Spleen (tissue), 7 donors: ENCODE results near the gene JPH4.

Source experiments
- POLR2A ChIP-seq, 3 donors: fragments of 450-650 bp; IDR thresholded peaks; one replicate each; pipeline ENCODE4 v1.5.1; 2017; ENCODE audit warnings: antibody characterized with exemption in 3 of 3, mild to moderate bottlenecking in 1 of 3
- TF ChIP-seq, protein P1 (sequence below), 11 experiments: fragments of 200-600 bp in 7 of 11; fragments of 450-650 bp in 4 of 11; sonication (generic) in 4 of 11; IDR thresholded peaks in 8 of 11; conservative IDR thresholded peaks in 3 of 11; 1 replicate in 7 of 11; 2 replicates in 4 of 11; pipeline versions ENCODE4 v1.4.0 to v1.8.0; 2016 to 2021; ENCODE audit warnings: antibody characterized with exemption in 11 of 11, inconsistent platforms in 4 of 11, mild to moderate bottlenecking in 1 of 11
- donor health status: DM: no; HTN: no; CAD: no; lungs with moderate emphysema.
- donor health status: DM: no; HTN: no; CAD: no.
- donor health status: DM: no; HTN: no; CAD: no.

DNA sequence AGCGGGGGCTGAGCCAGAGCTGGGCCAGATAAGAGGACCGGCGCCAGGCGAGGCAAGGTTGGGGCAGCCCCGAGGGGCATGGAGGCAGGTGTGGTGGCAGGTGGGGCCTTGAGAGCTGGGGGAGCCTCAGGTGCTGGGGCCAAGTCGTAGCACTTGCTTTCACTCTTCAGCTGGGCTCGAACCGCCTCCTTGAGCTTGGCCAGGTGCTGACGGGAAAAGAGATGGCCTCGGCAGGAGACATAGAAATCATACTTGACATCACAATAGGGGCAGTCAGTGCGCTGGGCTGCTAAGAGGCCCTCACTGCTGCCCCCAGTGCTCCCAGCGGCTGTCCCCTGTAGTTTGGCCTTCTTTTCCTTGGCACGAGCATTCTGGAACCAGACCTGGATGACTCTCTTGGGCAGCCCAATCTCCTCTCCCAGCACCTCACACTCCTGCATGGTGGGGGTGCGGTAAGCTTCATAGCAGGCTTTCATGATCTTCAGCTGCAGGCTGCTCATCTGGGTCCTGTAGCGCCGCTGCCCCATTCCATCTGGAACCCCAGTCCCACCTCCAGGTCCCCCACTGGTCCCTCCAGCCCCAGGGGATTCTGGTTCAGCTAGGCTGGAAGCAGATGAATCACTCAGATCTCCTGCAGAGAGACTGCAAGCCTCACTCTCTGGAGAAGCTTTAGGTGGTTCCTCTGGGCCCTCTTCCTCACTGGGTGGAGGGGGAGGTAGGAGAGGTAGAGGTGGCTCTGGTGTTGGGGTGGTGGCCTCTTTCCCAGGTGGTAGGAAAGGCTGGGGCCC lies 55.2 kb downstream of the JPH4 start:
- TF ChIP-seq, protein P1, sequence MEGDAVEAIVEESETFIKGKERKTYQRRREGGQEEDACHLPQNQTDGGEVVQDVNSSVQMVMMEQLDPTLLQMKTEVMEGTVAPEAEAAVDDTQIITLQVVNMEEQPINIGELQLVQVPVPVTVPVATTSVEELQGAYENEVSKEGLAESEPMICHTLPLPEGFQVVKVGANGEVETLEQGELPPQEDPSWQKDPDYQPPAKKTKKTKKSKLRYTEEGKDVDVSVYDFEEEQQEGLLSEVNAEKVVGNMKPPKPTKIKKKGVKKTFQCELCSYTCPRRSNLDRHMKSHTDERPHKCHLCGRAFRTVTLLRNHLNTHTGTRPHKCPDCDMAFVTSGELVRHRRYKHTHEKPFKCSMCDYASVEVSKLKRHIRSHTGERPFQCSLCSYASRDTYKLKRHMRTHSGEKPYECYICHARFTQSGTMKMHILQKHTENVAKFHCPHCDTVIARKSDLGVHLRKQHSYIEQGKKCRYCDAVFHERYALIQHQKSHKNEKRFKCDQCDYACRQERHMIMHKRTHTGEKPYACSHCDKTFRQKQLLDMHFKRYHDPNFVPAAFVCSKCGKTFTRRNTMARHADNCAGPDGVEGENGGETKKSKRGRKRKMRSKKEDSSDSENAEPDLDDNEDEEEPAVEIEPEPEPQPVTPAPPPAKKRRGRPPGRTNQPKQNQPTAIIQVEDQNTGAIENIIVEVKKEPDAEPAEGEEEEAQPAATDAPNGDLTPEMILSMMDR (IDR thresholded peaks at IDR 0.05 in 8 of 11, conservative IDR thresholded peaks at IDR 0.05 in 3 of 11): no peak
- TF ChIP-seq POLR2A (IDR thresholded peaks at IDR 0.05): no peak
